COLO668 (cell line): ENCODE results near the gene DNAJB4.
"Not testable (repeated sequence)": the region's sequence is repeated elsewhere in the genome, so short reads cannot be mapped to it uniquely, and the experiment has no call there.

Experiments
- DNase-seq: peaks from one replicate; lab custom pipeline; 2025; ENCODE audit not compliant: unreplicated experiment; lab: John Stamatoyannopoulos, UW

DNAJB4 gene

GRCh38 chr1:78061825-78062523, 57.2 kb downstream of the DNAJB4 start:
- DNase-seq = no peak

GRCh38 chr1:78064886-78065285, 60.1 kb downstream of the DNAJB4 start:
- not testable (repeated sequence) for DNase-seq
